Activated CD4-positive, alpha-beta T cell treated with anti-CD3 and anti-CD28 coated beads for 48 hours (primary cell): ENCODE measurements around the gene FAAH.

ENCODE experiments used
- DNase-seq: peaks from one replicate; pipeline ENCODE4 v3.0.0-alpha.2; 2020

The FAAH gene

DNA sequence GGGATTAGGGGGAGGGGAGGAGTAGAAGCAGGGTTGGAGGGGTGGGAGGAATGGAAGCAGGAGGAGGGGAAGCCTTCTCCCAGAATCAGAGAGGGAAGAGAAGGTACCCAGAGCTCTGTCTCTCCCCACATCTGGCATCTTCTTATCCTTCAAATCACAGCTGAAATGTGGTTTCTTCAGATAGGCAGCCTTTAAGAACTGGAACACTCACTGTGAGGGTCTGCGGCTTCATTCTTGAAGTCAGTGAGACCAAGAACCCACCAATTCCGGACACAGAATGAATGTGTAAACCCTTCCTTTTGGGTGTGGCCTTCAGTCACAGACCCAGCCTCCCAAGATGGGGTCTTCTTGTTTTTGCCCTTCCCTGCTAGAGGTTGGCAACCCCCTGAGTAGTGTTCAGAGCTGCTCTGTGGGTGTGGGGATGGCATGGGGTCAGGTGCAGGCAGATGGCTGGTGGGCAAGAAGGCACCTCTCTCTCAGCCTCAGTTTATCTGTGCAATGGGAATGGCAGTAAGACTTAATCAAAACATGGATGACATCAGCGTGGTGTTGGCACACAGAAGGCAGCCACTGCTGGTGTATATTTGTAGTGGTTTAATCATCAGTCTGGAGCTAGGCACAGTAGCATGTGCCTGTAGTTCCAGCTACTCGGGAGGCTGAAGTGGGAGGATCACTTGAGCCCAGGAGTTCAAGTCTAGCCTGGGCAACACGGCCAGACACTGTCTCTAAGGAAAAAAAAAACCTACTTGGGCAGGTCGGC lies 7.2 kb downstream of the FAAH start:
- DNase-seq, result no peak

DNA sequence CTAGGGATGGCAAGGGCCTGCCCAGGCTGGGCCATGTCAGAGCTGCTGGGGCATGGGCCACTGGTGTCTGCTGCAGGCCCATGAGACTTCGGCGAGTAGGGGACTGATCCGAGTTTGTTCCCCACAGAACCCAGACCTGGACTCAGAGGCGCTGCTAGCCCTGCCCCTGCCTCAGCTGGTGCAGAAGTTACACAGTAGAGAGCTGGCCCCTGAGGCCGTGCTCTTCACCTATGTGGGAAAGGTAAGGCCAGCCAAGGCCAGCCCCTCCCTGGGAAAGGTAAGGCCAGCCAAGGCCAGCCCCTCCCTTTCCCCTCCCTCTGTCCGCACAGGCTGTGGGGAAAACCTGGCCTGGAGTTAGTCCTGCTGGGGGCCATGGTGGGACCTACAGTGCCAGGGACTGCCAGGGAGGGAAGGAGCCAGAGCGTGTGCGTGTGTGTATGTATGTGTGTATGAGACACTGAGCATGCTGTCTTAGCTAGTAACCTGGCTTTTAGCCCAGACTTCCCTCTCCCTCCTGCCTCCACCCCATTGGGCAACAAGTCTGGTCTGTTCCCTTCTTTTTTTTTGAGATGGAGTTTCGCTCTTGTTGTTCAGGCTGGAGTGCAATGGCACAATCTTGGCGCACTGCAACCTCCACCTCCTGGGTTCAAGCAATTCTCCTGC lies 8.0 kb downstream of the FAAH start:
- DNase-seq, result no peak

DNA sequence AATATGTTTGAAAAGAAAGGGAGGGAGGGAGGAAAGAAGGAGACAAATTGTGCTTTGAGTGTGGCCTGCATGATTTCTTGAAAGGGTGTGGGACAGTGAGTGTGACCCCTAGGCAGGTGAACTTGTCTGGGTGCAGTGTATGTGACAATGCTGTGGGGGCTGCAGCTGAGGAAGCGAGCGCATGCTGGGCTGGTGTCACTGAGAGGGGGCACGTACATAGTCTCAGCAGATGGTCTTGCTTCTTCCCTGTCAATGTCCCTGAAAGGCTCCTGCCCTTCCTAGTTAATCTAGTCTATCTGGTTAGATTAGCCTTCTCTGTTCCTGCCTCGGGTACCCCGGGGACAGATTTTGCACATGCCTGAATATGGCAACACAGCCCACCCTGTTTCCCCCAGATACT lies 9.8 kb downstream of the FAAH start:
- DNase-seq, result no peak

DNA sequence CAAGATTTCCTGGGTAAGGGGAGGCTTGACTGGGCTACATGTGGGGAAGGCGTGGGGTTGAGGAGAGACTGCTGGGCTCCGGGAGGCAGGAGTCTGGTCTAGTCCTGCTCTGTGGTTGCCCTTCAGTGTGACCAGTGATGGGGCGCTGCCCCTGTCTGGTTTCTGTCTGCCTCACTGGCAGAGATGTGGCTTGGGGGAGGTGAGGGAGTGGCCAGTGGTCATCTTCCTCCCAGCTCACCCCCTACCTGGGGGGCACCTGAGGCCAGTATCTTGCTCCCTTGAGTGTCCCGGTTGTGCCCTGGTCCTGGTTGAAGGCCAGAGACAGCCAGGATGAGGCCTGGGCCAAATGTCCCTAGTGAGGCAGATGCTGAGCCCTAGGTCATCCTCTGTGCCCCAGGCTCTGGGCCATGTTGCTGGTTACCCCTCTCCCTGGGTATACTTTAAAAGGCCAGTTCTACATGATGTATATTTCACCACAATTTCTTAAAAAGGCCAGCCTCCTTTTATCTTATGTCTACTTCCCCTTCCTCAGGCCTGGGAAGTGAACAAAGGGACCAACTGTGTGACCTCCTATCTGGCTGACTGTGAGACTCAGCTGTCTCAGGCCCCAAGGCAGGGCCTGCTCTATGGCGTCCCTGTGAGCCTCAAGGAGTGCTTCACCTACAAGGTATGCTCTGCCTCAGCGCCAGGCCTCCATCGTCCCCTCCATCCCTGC lies 10.5 kb downstream of the FAAH start:
- DNase-seq, result no peak

DNA sequence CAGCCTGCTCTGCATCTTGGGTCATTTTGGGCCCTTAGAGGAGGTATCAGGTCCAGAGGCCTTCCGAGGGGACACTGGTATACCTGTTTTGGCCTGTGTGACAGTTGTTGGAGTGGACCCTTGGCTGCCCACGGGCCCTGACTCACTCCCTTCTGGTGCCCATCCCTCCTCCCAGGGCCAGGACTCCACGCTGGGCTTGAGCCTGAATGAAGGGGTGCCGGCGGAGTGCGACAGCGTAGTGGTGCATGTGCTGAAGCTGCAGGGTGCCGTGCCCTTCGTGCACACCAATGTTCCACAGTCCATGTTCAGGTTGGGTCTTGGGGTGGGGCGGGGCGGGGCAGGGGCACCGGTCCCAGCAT lies 11.1 kb downstream of the FAAH start:
- DNase-seq, result no peak

DNA sequence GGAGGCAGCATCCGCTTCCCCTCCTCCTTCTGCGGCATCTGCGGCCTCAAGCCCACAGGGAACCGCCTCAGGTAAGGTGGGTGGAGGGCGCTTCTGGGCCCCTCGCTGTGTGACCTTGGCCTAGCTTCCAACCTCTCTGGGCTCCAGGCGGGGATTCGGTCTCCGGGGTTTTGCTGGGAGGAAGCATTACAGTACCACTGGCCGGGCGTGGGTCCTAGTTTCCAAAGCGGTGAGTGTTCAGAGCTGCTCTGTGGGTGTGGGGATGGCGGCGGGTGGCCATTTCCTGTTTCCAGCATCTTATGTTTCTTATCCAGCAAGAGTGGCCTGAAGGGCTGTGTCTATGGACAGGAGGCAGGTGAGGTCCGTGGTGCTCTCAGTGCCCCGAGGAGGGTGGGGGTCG lies 11.6 kb downstream of the FAAH start:
- DNase-seq, result no peak

DNA sequence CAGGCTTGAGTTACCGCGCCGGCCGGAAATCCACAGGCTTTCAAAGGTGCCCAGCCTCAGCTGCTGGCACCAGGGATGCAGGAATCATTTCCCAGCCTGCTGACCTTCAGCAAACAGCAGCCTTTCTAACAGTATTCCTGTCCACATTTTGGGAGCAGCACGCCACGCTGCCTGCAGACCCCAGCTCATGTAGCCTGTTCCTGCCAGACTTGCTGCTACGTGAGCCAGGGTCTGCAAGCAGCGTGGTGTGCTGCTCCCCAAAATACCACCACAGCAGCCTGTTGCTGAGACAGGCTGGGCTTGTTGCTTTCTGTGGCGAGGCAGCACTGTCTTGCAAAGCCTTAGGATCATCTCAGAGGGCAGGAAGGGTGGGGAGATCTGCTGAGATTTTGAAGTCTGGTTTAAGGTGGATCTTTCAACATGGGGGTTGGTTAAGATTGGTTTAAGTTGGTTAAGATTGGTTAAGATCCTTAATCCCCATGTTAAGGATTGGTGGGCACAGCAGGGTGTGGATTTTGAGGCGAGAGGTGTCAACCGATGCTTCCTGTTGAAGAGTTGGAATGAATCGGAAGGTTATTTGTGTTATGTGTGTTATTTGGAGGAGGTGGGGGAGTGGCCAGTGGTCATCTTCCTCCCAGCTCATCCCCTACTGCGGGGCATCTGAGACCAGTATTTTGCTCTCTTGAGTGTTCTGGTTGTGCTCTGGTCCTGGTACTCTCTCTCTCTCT lies 12.9 kb downstream of the FAAH start:
- DNase-seq, result no peak

DNA sequence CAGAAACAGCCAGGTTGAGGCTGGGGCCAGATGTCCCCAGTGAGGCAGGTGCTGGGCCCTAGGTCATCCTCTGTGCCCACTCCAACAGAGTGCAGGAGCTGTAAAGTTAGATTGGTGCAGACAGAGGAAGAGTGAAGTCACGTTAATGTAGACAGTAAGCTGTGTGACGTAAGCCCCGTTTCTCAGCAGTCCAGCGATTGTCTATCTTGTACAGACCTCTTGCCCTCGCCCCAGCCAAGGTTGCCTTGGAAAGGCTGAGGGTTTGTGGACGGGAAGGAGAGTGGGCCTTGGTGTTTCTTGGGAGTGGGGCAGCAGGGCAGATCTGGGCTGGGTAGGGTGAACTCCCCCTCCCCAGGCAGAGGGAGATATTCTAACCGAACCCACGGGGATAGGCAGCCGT lies 13.5 kb downstream of the FAAH start:
- no peak for DNase-seq

DNA sequence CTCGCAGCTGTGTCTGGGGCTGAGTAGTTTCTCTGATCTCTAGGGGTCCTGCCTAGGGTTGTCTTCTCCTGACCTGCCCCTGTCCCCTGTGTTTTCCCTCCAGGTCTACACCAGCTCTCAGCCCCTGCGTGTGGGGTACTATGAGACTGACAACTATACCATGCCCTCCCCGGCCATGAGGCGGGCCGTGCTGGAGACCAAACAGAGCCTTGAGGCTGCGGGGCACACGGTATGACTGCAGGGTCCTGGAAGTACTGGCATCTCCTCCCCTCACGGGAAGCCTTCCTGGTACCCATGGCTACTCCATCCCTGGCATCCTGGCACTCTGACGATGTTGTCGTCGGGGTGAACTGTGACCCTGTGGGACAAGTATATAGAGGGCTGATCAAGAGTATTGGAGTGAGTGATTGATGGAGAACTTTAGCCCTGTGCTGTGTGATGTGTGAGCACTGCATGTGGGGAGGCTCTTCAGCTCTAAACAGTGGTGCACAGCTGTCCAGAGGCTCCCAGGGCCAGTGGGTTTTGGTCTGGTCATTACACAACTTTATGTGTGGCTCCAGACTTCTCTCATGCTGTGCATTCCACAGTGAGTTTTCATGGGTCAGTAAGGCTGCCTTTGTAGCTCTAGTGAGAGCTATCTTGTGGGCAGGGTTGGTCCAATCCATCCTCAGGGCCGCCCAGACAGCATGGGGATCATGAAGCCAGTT lies 14.4 kb downstream of the FAAH start:
- no peak for DNase-seq

DNA sequence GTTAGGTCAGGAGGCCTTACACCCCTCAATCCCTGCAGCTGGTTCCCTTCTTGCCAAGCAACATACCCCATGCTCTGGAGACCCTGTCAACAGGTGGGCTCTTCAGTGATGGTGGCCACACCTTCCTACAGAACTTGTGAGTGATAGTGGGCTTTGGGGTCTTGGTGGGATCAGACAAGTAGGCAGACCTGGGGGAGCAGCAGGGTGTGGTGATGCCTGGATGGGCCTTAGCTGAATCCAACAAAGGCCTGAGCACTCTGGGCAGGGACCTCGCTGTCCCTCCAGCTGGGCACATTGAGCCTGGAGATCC lies 14.9 kb downstream of the FAAH start:
- DNase-seq, result no peak

DNA sequence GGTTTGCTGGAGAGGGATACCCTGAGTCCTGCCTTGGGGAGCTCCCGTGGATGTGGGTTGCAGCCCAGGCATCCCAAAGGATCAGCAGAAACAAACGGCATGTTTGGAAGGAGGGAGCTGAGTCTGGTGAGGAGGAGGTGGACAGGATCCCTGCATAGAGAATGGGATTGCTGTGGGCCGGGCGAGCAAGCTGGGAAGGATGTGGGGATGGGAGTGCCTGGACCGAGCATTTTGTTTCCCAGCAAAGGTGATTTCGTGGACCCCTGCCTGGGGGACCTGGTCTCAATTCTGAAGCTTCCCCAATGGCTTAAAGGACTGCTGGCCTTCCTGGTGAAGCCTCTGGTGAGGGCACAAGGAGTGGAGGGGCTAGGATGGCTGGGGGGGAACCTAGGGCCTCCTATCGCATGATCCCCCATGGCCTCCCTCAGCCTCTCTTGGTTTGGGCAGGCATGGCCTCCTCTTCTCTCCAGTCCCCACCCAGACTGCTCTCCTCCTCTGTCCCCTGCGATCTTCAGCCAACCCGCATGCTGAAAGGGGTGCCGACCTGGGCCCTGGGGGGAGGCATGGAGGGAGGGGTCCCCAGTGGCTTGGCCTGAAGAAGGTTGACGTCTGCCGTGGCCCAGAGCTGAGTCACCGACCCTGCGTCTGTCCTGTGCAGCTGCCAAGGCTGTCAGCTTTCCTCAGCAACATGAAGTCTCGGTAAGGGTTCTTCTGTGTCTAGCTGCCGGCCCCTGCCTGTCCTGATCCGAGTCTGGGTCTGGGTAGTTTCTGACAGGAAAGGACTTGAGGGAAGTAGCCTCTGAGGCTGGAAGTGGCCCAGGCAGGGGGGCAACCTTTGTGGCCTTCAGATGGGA lies 16.3 kb downstream of the FAAH start:
- DNase-seq, result no peak

DNA sequence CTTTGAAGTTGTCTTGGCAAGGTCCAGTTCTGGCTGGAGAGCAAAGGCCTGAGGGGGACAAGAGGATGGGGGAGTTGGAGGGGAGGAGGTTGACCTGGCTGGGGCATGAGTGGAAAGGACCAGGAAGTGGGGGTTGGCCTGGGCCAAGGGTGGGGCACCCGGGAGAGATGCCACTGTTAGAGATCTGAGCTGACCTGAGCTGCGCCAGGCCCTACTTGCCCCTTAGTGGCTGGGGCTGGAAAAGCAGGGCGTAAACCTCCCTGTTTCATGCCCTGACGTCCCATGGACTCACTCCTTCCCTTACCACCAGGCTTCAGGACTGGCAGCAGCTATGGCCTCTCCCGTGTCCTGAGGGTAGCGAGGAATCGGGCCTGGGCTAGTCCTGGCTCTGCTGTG lies 16.9 kb downstream of the FAAH start:
- no peak for DNase-seq

DNA sequence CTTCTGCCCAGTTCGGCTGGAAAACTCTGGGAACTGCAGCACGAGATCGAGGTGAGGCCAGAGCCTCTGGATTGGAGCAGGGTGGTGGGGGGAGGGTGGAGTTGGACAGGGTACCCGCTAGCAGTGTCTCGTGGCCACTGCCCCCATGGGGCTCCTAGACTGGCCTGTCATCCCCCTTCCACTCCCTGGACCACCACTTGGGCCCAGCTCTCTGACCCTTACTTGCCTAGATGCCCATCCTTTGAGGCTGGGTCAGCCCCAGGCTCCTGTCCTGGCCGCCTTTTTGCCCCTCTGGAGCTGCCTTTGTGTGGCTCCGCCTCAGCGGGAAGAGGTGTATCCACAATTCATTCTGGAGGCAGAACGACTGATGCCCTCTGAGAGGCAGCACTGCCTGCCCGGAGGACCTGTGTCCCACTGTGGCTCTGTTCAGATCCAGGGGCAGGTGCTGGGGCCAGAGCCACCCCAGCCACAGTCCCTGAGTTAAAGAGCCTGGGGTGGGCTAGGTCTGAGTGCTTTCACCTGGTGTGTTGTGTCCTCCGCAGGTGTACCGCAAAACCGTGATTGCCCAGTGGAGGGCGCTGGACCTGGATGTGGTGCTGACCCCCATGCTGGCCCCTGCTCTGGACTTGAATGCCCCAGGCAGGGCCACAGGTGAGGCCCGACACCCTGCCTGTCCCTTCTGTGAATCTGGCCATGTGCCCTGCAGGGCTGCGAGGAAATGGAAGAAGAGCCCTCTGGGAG lies 17.7 kb downstream of the FAAH start:
- peak; percentile 53 for DNase-seq

DNA sequence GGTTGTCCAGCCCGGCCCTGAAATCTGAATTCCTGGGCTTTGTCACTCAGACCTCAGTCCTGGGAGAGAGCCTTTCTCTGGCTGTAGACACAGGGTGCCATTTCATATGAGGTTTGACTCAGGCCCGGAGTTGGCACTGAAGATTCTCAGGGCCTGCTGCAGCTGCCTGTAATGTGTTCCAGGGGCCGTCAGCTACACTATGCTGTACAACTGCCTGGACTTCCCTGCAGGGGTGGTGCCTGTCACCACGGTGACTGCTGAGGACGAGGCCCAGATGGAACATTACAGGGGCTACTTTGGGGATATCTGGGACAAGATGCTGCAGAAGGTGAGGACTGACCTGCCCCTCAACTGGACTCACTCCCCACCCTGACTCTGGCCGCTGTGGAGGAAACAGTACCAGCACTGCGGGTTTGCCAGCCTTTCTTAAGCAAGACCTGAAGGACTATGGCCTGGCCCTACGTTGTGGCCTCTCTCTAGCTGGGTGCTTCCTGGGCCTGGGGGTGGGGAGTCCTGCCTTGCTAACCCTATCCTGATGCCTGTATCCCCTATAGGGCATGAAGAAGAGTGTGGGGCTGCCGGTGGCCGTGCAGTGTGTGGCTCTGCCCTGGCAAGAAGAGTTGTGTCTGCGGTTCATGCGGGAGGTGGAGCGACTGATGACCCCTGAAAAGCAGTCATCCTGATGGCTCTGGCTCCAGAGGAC lies 18.9 kb downstream of the FAAH start:
- no peak for DNase-seq

DNA sequence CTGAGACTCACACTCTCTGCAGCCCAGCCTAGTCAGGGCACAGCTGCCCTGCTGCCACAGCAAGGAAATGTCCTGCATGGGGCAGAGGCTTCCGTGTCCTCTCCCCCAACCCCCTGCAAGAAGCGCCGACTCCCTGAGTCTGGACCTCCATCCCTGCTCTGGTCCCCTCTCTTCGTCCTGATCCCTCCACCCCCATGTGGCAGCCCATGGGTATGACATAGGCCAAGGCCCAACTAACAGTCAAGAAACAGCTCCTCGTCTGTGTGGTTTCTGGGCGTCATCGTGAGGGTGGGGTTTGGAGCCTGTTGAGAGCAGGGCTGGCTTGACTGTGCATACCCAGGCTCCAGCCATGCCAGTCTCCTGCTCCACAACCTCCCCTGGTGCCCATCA lies 19.5 kb downstream of the FAAH start:
- peak; percentile 53 for DNase-seq

DNA sequence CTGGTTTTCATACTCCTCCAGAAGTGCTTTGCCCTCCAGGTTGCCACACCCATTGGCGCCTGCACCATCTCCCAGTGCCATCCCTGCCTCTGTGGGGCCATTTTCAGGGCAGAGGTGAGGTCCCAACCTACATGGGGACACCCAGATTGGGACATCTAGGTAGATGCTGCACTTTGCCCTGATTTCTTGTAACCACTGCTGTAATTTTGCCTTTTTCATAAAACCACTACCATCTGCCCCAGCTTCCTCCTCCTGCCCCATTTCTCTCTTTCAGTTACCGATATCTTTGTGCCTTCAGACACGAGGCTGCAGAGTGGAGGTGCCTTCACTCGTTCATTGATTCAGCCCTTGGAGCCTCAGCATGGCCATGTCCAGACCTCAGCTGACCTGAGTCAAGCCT lies 21.4 kb downstream of the FAAH start:
- DNase-seq, result no peak

DNA sequence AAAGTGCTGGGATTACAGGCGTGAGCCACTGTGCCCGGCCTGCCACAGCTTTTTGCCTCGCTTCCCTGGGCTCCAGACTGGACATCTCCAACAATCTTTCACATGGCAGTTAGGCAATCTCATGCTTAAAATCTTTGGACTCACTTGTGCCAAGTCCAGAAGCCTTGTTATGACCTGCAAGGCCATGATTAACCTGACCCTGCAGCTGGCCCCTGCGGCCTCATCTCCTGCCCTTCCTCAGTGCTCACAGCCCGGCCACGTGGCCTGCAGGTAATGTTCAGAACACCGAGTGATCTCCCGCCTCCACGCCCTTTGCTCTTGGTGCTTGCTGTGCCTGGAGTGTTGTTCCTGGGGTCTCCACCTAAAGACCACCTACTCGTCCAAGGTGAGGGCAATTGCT lies 24.9 kb downstream of the FAAH start:
- DNase-seq, result no peak

DNA sequence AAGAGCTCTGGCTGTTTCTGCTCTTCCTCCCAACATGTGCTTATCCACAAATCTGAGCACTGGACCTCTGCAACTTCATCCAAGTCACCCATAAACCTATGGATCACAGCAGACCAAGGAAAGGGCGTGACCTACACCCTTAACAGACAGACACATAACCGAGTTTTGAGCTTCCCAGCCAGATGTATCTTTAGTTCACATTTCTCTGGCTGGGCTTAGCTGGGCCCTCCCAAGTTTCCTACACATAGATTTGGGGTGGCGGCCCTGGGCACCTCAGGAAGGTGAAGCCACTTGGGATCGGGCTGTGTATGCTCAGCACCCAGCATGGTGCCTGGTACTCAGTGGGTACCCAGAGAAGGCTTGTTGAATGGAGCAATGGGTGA lies 26.4 kb downstream of the FAAH start:
- DNase-seq, result no peak

DNA sequence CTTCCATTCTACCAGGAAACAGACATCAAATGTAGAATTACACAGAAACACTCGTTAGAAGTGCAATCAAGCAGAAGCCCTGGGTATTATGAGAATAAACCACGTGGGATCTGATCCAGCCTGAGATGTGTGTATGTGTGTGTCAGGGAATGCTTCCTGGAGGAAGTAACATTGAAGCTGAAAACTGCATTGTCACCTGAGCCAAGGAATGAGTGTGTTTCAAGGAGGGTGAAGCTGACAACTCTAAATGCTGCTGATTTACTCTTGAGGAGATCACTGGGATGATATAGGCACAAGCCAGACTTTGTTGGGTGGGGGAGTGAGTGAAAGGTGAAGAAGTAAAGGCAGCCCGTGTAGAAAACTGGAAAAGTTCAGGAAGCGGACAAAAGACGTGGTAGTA lies 27.6 kb downstream of the FAAH start:
- DNase-seq, result no peak

DNA sequence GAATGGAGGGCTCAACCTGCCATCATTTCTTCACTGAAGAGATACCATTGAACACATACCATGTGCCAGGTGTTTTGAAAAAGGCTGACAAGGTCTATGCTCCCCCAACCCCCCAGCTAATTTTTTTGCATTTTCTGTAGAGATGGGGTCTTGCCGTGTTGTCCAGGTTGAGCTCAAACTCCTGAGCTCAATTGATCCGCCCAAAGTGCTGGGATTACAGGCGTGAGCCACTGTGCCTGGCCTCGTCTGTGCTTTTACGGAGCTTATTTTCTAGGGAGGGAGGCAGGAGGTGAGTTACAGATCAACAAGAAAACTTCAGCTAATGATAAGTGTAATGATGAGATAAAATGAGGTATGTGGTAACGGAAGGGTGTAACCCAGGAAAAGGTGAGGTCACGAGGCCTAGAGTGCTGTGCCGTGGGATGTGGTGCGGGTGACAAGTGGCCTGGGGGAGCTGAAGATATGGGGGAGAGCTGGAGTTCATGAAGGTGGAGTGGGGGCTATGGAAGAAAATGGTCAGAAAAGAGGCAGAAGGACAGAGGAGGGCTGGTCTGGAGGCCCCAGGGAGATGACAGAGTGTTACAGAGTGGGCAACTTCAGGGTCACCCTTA lies 28.2 kb downstream of the FAAH start:
- DNase-seq, result no peak
